Fibroblast of gingiva (primary cell): ENCODE results near the gene PNPLA4.

Experiments used
- DNase-seq: peaks from one replicate; pipeline ENCODE4 v3.0.0-alpha.2; 2011; ENCODE audit warnings: low read depth

Gene PNPLA4

DNA sequence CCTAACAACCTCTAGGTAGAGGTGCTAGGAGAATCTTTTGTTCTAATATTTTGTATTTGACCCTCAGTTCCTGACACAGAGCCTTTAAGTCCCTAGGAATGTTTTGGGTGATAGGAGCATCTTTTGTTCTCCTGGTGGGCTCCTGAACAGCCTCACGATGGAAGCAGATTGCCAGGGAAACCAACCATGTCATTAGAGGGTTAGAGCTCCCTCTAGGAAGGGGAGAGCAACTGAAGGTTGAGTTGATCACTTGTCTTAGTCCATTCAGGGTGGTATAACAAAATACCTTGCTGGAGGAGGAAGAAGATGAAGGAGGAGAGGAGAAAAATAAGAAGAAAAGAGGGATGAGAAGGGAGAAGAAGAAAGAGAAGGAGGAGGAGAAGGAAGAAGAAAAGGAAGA is 75.0 kb downstream of the PNPLA4 start:
- no peak for DNase-seq
